Cardiac septum (tissue), 1 donor: ENCODE data around the gene PRPF38A. TPM values are rescaled to one million over a fixed set of nuclear protein-coding genes. Genes with fewer than 3 reads are reported as not detected.

Experiments used
- DNase-seq: peaks from one replicate; pipeline ENCODE4 v3.0.0-alpha.2; 2020; ENCODE audit warnings: low spot score
- intact Hi-C: fragments of 100-400 bp; cut with DNase I; formaldehyde crosslinking; loops from one replicate; pipeline ENCODE4 v1.14.0; 2022
- total RNA-seq: library from RNA; stranded (reverse); fragmentation: NEBNext Ultra II Directional; extraction: Animal tissue kit (Norgen Biotek cat#: 25700); gene quantifications from one replicate; pipeline ENCODE4 v1.2.1, GENCODE V29; 2021
- donor health status: DM: no; HTN: no; CAD: no.

The PRPF38A gene
- total RNA-seq, 1 donor from 2014 or later, result 20.9 TPM

DNA sequence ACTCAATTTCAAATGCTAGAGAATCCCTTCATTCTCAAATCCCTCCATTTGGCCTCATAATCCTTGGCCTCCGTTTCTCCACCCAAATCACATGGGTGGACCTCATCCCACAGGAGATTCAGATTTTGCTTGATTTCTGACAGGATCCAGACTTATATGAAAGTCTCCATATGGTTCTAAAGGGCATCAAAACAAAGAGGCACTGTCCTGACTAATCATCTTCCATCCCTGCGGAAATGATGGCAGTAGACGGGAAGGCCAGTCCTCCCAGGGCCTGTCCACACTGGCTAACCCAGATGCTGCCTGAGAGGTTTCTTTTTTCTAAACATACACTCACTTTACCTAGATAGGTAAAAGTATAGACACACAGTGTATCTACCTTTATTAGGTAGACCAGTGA lies 19.0 kb upstream of the PRPF38A start:
- no peak for DNase-seq
- intact Hi-C loops, result no loop called here

DNA sequence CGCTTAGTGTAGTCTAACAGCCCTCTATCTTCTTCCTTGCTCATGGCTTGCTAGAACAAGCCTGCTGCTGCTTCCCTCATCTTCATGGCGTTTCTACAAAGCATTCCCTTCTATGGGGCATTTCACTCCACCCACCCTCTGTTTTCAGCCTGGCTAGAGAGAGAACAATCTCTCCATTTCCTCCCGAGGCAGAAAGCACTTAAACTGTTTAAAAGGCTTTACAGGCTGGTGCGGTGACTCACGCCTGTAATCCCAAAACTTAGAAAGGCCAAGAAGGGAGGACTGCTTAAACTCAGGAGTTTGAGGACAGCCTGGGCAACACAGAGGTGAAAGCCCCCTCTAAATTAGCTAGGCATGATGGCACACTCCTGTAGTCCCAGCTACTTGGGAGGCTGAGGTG lies 17.9 kb upstream of the PRPF38A start:
- DNase-seq, result no peak
- intact Hi-C loops, result no loop called here

DNA sequence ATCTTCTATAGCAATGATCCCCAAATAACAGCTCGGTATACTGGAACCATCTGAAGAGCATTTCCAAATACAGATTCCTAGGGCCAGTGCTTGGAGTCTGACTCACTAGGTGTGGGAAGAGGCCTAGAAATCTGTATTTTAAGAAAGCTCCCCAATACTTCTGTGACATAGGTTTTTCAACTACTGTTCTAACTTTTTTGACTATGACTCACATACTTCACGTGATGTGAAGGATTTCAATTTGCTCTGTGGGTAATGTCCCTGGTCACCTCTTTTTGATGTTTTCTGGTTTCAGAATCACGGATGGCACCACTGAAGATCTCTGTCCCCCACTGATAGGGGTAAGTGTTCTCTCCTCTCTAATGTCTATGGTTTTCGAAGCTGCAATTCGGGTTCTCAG lies 11.2 kb upstream of the PRPF38A start:
- intact Hi-C loops, result no loop called here
- DNase-seq, result no peak

DNA sequence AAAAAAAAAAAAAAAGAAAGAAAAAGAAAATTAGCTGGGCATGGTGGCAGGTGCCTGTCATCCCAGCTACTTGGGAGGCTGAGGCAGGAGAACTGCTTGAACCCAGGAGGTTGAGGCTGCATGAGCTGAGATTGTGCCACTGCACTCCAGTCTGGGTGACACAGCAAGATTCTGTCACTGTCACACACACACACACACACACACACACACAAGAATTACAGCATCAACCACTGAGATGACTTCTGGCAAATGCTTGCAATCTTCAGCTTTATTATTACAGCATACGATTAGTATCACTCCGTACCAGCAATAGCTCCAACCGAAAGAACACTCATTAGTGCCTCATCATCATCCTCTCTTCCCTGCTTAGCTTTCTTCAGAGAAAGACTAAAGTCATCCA lies 4.8 kb upstream of the PRPF38A start:
- no peak for DNase-seq
- intact Hi-C loops, result loop anchor here (5.0 to 10.0 kb wide), 2 partner anchors 203 to 285 kb away; partner anchors contain the start of gene GPX7

DNA sequence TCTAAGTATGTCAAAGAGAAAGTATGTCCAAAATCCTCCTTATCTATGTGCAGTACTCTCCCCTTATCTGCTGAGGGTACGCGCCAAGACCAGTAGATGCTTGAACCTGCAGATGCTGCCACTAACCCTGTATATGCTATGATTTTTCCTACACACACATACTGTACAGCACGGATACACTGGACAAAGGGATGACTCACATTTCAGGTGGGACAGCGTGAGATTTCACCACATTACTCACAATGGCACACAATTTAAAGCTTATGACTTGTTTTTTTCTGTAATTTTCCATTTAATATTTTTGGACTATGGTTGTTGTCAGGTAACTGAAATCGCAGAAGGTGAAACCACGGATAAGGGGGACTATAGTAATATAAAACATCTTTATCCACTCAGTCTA lies 4.3 kb upstream of the PRPF38A start:
- intact Hi-C loops, result loop anchor here (5.0 to 10.0 kb wide), 2 partner anchors 202 to 285 kb away; partner anchors contain the start of gene GPX7

DNA sequence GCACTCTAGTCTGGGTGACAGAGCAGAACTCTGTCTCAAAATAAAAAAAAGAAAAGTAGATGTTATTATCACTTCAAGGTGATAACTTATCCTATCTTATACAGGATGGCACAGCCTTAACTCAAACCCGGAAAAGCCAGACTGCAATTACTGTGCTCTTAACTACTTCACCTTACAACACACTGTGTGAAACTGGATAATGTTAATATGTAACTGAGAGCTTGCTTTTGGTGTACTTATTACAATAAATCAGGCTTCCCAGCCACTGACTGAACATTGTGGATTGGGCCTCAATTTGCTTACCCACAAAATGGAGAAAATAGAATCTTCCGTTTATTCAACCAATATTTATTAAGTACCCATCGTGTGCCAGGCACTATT lies 1.6 kb upstream of the PRPF38A start:
- intact Hi-C loops, result loop anchor here (5.0 to 10.0 kb wide), 2 partner anchors 199 to 282 kb away; partner anchors contain the start of gene GPX7
- no peak for DNase-seq

More for the DNA sequence above, 4.3 kb upstream of the PRPF38A start:
- DNase-seq, result no peak

DNA sequence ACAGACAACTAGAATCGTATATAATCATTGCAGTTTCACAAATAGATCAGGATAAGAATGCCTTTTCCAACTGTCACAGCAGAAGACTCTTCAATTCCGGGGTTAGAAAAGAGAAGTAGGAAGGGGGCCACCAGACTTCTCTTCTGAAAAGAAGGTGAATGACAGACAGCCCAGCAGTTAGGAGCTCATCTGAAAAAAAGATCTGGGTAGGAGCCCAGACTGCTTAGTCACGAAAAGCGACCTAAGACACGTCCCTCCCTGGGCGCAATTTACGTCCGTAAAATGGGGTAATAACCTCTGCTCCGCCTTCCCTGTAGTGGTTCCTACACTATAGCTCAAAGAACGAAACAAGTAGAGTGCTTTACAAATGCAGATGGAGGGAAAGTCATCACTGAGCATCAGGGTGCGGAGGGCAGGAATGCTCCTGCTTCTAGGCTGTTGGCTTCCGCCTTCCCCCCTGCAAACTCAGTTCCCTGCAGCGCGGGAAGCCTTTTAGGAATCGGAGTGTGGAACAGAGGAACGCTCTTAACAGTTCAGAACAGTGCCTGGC lies 761 bp upstream of the PRPF38A start:
- intact Hi-C loops, result loop anchor here (2.0 to 10.0 kb wide), 4 partner anchors 37 to 281 kb away; partner anchors contain the start of genes CC2D1B and GPX7
- DNase-seq, result no peak

DNA sequence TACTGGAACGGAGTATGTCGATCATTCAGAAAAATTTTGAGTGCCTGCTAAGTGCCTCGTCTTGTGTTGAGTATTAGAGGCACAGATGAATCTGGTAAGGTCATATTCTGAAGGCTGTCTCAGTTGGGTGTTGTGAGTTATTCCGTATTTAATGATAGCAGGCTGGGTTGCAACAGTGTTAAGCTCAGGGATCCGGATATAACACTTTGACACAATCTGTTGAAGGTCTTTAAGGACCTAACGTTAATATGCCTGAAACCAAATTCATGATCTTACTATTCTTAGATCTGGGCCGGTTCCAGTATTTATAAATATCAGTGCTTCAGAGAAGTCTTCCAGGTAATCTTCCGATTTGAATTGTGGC lies 555 bp downstream of the PRPF38A start:
- no peak for DNase-seq
- intact Hi-C loops, result loop anchor here (2.0 to 10.0 kb wide), 5 partner anchors 38 to 522 kb away; partner anchors contain the start of genes CC2D1B, GPX7 and SCP2

DNA sequence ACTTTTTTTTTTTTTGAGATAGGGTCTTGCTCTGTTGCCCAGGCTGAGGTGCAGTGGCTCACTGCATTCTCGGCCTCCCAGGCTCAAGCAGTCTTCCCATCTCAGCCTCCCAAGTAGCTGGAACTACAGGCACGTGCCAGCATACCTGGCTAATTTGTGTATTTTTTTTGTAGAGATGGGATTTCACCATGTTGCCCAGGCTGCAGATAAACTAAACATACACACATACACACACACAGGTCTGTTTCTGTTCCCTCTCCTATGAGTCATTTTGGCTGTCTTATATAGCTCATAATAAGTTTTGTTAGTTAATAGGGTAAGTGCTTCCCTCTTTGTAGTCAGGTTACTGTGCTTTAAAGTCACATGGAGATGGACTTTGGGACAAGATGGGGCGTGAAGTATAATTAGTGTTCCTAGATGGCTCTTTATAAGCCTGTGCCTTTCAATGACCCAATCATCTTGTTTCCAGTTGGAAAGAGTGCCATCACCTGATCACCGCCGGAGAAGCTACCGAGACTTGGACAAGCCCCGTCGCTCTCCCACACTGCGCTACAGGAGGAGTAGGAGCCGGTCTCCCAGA lies 9.1 kb downstream of the PRPF38A start:
- no peak for DNase-seq
- intact Hi-C loops, result no loop called here

DNA sequence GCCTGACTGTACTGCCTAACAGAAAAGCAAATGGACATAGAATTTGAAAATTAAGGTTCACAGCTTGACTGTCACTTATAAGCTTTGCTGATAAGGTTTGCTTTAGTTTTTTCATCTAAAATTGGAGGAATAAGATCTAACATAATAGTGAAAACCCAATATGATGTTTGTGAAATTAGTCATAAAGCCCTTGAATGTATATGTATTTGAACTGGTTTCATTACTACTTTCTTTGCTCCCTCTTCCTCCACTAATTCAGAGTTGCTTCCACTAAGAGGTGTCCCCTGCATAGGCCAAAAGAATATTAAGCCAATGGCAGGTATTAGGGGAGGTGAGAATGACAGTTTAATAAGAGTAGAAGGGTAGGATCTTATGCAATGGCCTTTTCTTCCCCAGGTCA lies 10.5 kb downstream of the PRPF38A start:
- DNase-seq, result no peak
- intact Hi-C loops, result no loop called here

DNA sequence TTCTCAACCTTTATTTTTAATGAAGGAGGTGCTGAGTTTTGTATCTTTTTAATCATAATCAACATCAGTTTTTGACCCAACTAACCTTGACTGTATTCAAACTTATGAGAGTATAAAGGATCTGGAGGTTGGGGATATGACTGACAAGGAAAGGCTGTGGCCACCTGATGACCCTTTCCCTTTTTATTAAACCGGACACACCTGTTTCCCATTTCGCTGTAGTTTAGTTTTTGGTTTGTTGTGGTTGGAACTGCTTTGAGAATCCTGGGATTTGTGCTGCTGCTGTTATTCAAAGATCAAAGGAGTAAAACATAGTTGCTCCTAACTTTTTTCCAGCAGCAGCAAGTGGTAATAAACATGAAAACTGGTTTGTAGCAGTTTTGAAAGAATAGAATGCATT lies 12.4 kb downstream of the PRPF38A start:
- intact Hi-C loops, result no loop called here
- no peak for DNase-seq

DNA sequence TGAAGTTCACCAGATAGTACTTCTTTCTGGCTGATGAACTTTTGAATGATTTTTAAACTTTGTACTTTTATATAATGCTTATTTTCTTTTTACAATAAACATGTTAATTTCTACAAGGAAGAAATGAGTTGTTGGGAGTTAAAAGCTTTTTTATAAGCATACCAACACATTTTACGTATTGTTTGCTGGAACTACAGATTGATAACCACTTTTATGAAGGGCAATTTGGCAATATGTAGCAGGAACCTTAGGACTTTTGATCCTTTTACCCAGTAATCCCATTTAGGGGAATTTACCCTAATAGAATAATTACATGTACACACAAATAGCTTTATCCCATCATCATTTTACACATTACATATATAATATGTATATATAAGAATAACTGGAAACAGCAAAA lies 16.3 kb downstream of the PRPF38A start:
- DNase-seq, result no peak
- intact Hi-C loops, result no loop called here

DNA sequence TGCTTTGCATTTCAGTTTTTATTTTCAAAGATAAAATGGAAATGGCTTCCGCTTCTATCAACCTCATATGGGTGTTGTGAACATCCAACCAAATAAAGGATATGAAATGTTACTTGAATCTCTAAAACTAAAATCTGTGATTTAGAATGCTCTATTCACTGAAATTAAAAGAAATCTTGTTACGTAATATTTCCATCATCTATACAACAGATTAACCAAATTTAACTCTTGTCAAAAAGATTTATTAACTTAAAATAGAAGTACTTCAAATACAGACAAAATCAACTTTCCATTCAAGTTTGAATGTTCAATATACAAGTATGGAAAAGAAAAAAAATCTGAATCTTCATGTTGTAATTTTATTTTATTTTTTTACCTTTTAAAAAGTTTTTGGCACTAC lies 18.7 kb downstream of the PRPF38A start:
- DNase-seq, result no peak
- intact Hi-C loops, result no loop called here

DNA sequence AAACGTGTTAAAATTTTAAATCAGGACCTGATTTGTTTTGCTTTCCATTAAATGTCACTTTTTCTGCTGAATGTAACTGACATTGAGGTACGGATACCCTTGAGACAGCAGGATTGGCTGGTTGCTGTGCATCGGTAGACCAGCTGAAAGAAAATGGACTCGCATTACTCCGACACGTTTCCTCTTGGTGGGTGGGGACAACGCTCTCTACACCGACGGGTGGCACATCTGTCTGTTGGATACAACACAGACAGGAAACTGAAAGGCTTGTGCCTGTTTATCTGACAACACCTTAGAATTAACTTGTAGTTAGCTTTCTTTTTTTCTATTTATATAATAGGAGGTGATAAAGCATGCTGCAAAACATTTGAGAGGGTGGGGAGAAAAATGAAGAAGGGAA lies 19.4 kb downstream of the PRPF38A start:
- no peak for DNase-seq
- intact Hi-C loops, result no loop called here

DNA sequence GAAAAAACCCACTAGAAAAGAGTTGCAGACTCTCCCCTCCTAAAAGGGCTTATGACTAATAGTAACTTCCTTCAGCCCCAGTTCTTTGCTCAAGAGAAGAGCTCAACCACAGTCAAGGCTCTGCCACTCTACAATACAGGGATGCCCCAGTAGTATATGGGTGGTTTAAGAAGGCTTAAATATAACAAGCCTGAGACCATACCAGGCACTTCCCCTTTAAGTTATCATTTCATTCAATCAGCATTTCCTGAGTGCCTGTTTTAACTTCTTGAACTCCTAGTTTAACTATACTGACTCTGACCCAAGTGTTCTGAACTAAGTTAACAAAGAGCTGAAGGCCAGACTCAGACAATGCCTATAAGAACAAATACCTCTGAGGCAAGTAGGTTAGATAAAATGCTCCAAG lies 19.8 kb downstream of the PRPF38A start:
- no peak for DNase-seq
- intact Hi-C loops, result no loop called here

DNA sequence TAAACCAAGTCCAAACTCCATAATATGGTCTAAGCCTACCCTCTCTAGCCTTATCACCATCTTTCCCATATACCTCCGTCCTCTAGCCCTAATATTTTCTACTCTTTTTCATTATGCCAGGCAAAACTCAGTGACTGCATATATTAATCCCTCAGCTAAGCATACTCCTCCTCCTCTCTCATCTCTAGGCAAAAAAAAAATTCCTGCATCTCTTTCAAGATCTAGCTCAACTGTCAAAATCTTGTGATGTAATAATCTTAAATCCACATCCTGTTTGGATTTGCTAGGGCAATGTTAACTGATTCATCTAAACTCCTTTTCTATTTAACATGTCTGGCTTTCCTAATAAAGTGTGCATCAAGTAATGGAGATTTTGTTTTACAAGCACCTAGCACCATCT lies 20.4 kb downstream of the PRPF38A start:
- intact Hi-C loops, result no loop called here
- no peak for DNase-seq

DNA sequence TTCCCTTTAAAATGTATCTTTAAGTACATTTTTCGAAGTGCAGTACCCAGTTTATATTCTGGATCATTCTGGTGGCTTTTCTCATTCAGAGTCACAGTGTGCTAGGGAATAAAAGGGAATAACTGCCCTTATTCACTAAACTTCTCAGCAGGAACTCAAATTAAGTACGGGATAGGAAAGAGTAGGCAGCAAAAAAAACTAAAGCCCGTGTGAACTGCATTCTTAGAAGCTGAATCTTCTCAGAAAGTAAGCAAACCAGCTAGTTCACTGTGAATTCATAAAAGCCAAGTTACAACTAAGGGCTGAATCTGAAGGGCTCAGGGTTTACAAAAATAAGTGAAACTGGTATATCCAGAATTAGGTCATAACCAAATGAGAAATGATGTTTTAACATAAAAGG lies 22.0 kb downstream of the PRPF38A start:
- no peak for DNase-seq
- intact Hi-C loops, result no loop called here

DNA sequence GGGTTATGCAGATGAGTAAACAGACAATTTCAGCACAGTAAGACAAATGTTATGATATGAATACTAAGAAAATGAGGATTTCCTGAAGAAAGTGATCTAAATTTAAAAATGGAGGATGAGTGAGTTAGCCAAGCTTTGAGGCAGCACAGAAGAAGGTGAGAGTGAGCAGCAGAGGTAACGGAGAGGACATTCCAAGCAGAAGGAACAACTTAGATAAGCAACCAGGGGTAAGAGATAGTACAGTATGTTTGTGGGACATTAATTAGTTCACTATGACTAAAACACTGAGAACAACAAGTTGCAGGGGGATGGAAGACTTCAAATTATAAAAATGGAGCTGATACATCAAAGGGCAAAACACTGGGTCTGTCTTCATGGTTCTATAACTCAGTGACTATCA lies 22.8 kb downstream of the PRPF38A start:
- intact Hi-C loops, result no loop called here
- DNase-seq, result no peak

DNA sequence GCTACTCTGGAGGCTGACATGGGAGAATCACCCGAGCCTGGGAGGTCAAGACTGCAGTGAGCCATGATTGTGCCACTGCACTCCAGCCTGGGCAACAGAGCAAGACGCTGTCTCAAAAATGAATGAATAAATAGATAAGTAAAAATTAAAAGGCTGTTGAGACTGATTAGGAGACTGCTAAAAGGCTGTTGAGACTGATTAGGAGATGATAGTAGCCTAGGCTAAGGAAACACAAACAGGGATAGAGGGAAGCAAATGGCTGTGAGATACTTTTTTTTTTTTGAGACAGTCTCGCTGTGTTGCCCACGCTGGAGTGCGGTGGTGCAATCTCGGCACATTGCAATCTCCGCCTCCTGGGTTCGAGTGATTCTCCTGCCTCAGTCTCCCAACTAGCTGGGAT lies 28.4 kb downstream of the PRPF38A start:
- intact Hi-C loops, result no loop called here
- DNase-seq, result no peak

DNA sequence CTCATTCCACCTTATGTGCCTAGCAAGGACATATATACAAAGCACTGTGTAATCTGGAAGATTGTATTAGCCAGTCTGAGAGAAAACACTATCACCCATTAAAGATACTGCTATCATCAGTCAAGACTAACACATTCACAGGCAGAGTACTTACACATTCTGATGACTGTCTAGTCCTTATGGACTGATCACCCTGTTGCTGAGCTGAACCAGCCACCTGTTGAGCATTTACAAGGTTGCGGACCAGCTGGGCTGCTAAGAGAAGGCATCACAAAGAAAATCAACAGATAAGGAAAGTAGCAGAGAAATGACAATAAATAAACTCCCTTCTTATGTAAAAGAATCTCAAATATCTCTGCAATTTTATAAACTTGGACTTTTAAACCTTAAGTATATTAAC lies 30.8 kb downstream of the PRPF38A start:
- intact Hi-C loops, result no loop called here
- DNase-seq, result no peak

DNA sequence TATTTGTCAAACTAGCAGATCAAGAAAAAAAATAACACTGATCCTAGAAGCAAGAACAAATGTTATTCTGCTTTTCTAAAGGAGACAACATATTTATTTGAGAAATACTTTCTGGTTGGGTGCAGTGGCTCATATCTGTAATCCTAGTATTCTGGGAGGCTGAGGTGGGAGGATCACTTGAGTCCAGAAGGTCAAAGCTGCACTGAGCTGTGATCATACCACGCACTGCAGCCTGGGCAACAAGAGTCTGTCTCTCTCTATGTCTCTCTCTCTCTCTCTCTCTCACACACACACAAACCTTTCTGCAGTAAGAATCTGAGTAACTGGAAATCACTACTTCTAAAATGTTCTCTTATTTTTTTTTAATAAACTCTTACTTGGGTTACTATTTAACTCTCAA lies 31.2 kb downstream of the PRPF38A start:
- DNase-seq, result no peak
- intact Hi-C loops, result no loop called here

DNA sequence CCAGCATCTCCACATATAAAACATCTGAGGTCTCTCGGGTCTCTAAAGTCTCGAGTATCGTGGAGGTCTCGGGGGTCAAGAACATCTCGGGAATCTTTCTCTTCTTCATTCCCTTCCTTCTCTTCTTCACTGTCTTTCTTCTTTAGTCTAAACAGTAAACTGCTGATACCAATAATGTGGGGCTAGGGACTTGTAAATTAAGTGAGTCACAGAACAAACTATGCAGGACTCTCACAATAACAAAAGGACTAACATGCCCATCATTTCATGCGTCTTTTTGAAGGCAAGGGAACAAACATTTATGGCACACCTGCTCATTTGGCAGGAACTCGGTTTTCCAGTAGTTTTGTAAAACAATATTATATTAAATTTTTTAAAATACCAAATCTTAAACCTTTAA lies 32.4 kb downstream of the PRPF38A start:
- DNase-seq, result no peak
- intact Hi-C loops, result no loop called here
